Adipocyte (in vitro differentiated cells): Measurements from ENCODE around the gene VWDE.

Experiments
- DNase-seq: peaks from one replicate; pipeline ENCODE4 v3.0.0-alpha.2; 2015; ENCODE audit warnings: low read depth
- H3K27me3 ChIP-seq: replicated peaks from 2 replicates; pipeline ENCODE4 v1.7.0; 2013; ENCODE audit warnings: mild to moderate bottlenecking, low read length, moderate library complexity; ENCODE audit not compliant: control insufficient read depth, insufficient read depth
- H3K36me3 ChIP-seq: 2 replicates; pipeline ENCODE4 v1.7.0; 2013; ENCODE audit warnings: low read length, mild to moderate bottlenecking, moderate library complexity; ENCODE audit not compliant: control insufficient read depth, insufficient read depth, severe bottlenecking
- H3K4me1 ChIP-seq: 2 replicates; pipeline ENCODE4 v1.7.0; 2013; ENCODE audit warnings: mild to moderate bottlenecking, low read length, moderate library complexity; ENCODE audit not compliant: control insufficient read depth, insufficient read depth
- H3K4me3 ChIP-seq: 2 replicates; pipeline ENCODE4 v1.7.0; 2013; ENCODE audit warnings: mild to moderate bottlenecking, low read length, moderate library complexity
- H3K9ac ChIP-seq: 2 replicates; pipeline ENCODE4 v1.7.0; 2013; ENCODE audit warnings: mild to moderate bottlenecking, low read length, moderate library complexity
- H3K9me3 ChIP-seq: 2 replicates; pipeline ENCODE4 v1.7.0; 2013; ENCODE audit warnings: mild to moderate bottlenecking, low read length, moderate library complexity; ENCODE audit not compliant: control insufficient read depth

The VWDE gene

GRCh38 chr7:12327922-12328321, 75.7 kb downstream of the VWDE start:
- Histone ChIP-seq H3K9me3 (no peaks in the 10 kb centered on the region), H3K27me3 (no peaks in the 10 kb centered on the region)
- DNase-seq = no peak

GRCh38 chr7:12325646-12326045, 78.0 kb downstream of the VWDE start:
- Histone ChIP-seq H3K27me3 (no peaks in the 10 kb centered on the region), H3K4me3 (no peak overlapping the region), H3K4me1 (peaks cover 4% of the 10 kb centered on the region), H3K9me3 (no peaks in the 10 kb centered on the region), H3K9ac (no peak overlapping the region), H3K36me3 (no peaks in the 10 kb centered on the region)
- DNase-seq = no peak

More at GRCh38 chr7:12327922-12328321, 75.7 kb downstream of the VWDE start:
- no peak overlapping the region for H3K9ac ChIP-seq
- H3K36me3 ChIP-seq = no peaks in the 10 kb centered on the region
- H3K4me3 ChIP-seq = no peak overlapping the region
- H3K4me1 ChIP-seq = no peaks in the 10 kb centered on the region

GRCh38 chr7:12323415-12323814, 80.2 kb downstream of the VWDE start:
- Histone ChIP-seq H3K9ac (no peak overlapping the region), H3K9me3 (no peaks in the 10 kb centered on the region), H3K4me1 (peaks cover 6% of the 10 kb centered on the region)

GRCh38 chr7:12322903-12323300, 80.8 kb downstream of the VWDE start:
- H3K27me3 ChIP-seq = no peaks in the 10 kb centered on the region
- H3K9ac ChIP-seq = no peak overlapping the region
- H3K4me1 ChIP-seq = peaks cover 6% of the 10 kb centered on the region
- H3K9me3 ChIP-seq = no peaks in the 10 kb centered on the region
- H3K36me3 ChIP-seq = no peaks in the 10 kb centered on the region
- DNase-seq = no peak
- H3K4me3 ChIP-seq = no peak overlapping the region

More at GRCh38 chr7:12323415-12323814, 80.2 kb downstream of the VWDE start:
- H3K36me3 ChIP-seq = no peaks in the 10 kb centered on the region
- H3K4me3 ChIP-seq = no peak overlapping the region
- no peaks in the 10 kb centered on the region for H3K27me3 ChIP-seq
- DNase-seq = no peak

GRCh38 chr7:12322284-12322902, 81.3 kb downstream of the VWDE start:
- Histone ChIP-seq H3K9ac (no peak overlapping the region), H3K36me3 (no peaks in the 10 kb centered on the region), H3K27me3 (no peaks in the 10 kb centered on the region), H3K9me3 (no peaks in the 10 kb centered on the region), H3K4me1 (peaks cover 6% of the 10 kb centered on the region), H3K4me3 (no peak overlapping the region)
- DNase-seq = peak; percentile 65

GRCh38 chr7:12320987-12321647, 82.5 kb downstream of the VWDE start:
- no peaks in the 10 kb centered on the region for H3K27me3 ChIP-seq
- H3K9ac ChIP-seq = no peak overlapping the region
- no peaks in the 10 kb centered on the region for H3K9me3 ChIP-seq
- peak; percentile 18 for DNase-seq
- no peak overlapping the region for H3K4me3 ChIP-seq
- H3K36me3 ChIP-seq = no peaks in the 10 kb centered on the region
- peaks cover 6% of the 10 kb centered on the region for H3K4me1 ChIP-seq

GRCh38 chr7:12320241-12320986, 83.3 kb downstream of the VWDE start:
- peaks cover 6% of the 10 kb centered on the region for H3K4me1 ChIP-seq
- DNase-seq = no peak
- H3K27me3 ChIP-seq = no peaks in the 10 kb centered on the region
- no peaks in the 10 kb centered on the region for H3K36me3 ChIP-seq
- no peak overlapping the region for H3K4me3 ChIP-seq
- H3K9ac ChIP-seq = no peak overlapping the region
- H3K9me3 ChIP-seq = no peaks in the 10 kb centered on the region

- H3K36me3 ChIP-seq = no peaks in the 10 kb centered on the region
- H3K27me3 ChIP-seq = no peaks in the 10 kb centered on the region
- no peak for DNase-seq
- peaks cover 6% of the 10 kb centered on the region for H3K4me1 ChIP-seq
- no peak overlapping the region for H3K9ac ChIP-seq
- no peaks in the 10 kb centered on the region for H3K9me3 ChIP-seq
- no peak overlapping the region for H3K4me3 ChIP-seq
These were observed 86.0 kb downstream of the VWDE start for GRCh38 chr7:12317675-12318074.

GRCh38 chr7:12316925-12317324, 86.7 kb downstream of the VWDE start:
- H3K9ac ChIP-seq = no peak overlapping the region
- H3K4me3 ChIP-seq = no peak overlapping the region
- no peaks in the 10 kb centered on the region for H3K36me3 ChIP-seq
- peaks cover 6% of the 10 kb centered on the region for H3K4me1 ChIP-seq
- no peaks in the 10 kb centered on the region for H3K9me3 ChIP-seq
- DNase-seq = no peak
- no peaks in the 10 kb centered on the region for H3K27me3 ChIP-seq

GRCh38 chr7:12315049-12315448, 88.6 kb downstream of the VWDE start:
- no peaks in the 10 kb centered on the region for H3K9me3 ChIP-seq
- DNase-seq = no peak
- no peaks in the 10 kb centered on the region for H3K27me3 ChIP-seq
- no peaks in the 10 kb centered on the region for H3K4me1 ChIP-seq
- no peak overlapping the region for H3K9ac ChIP-seq
- no peak overlapping the region for H3K4me3 ChIP-seq
- H3K36me3 ChIP-seq = no peaks in the 10 kb centered on the region

GRCh38 chr7:12314199-12314598, 89.5 kb downstream of the VWDE start:
- no peaks in the 10 kb centered on the region for H3K36me3 ChIP-seq

More at GRCh38 chr7:12314199-12314598, 89.5 kb downstream of the VWDE start:
- H3K9ac ChIP-seq = no peak overlapping the region
- H3K9me3 ChIP-seq = no peaks in the 10 kb centered on the region
- no peaks in the 10 kb centered on the region for H3K4me1 ChIP-seq
- no peaks in the 10 kb centered on the region for H3K27me3 ChIP-seq
- no peak for DNase-seq
- H3K4me3 ChIP-seq = no peak overlapping the region
